ENCODE measurements around the gene LZTFL1.

GRCh38 chr3:45779746-45780735 is 61.9 kb downstream of the LZTFL1 start:
- no peak for TF ChIP-seq CTCF (IDR thresholded peaks at IDR 0.05)
- no peak for TF ChIP-seq ZFX (IDR thresholded peaks at IDR 0.05; ENCODE audit: borderline replicate concordance)

All from 22Rv1 (cell line).